ENCODE data around the gene STAB2.
"Not testable (repeated sequence)": the region's sequence is repeated elsewhere in the genome, so short reads cannot be mapped to it uniquely, and the experiment has no call there.

Gene STAB2

DNA sequence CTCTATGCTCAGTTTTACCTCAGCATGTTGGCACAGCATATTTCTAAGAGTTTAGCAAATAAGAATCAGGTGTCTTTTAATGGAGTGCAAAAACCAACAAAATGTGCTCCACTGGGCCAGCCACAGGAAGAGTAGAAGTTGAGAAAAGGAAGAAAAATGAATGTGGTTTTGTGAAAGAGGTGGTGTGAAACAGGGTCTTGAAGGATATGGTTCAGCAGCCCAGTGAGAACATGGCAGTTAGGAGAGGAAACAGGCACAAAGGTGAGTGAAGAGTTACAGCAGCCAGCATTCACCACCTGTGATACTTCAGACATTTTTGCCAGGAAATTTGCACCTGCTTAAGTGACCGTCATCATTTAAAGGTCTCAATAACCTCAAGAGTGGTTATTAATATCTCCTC, 2.4 kb downstream of the STAB2 start:
- DNase-seq, result no peak

DNA sequence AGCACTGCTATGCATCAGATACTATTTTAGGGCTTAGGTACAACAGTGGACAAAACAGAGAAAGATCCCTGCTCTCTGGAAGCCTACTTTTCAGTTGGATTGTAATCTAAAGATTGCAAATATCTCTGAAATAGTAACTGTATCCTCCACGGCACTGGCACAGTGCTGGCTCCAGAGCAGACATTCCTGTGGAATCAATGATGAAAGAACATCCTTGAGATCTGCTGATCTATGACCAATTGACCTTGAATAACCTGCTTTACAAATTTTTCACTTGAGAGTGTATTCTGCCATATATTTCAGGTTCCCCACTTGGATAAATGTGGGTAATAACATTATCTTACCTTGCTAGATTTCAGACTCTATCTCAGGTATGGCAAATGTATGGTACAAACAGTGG, 3.2 kb downstream of the STAB2 start:
- DNase-seq, result no peak

DNA sequence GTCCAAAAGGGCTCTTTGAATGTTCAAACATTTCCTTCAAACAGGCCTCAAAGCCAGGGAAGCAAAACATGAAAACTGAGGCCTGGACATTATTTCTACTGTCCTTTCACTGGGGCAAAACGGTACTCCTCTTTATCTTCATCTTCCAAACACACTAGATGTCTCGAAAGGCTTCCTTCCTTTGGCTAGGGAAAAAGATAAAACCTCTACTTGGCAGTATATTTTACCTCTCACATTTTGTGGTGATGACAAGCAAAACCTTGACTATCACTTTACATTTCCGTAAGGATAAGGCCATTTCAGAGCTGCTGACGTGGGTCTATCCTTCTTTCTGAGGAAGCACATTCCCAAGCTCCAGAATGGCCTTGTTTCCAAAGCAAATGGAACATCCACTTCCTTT, 9.9 kb downstream of the STAB2 start:
- DNase-seq, result no peak

DNA sequence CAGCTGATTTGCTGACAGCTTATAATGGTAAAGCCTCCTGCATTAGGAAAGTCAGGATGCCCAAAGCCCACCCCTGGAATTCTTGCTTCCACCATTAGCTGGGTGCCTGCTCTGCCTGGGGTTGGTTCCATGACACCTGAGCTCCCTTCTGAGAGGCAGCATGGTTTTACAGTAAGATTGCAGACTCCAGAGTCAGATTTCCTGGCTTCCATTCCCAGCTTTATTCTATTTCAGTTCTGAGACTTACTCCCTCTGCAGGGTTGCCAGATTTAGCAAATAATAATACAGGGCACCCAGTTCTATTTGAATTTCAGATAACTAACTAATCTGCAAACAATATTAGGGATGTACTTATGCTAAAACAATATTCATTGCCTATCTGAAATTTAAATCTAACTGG, 12.2 kb downstream of the STAB2 start:
- DNase-seq, result no peak

DNA sequence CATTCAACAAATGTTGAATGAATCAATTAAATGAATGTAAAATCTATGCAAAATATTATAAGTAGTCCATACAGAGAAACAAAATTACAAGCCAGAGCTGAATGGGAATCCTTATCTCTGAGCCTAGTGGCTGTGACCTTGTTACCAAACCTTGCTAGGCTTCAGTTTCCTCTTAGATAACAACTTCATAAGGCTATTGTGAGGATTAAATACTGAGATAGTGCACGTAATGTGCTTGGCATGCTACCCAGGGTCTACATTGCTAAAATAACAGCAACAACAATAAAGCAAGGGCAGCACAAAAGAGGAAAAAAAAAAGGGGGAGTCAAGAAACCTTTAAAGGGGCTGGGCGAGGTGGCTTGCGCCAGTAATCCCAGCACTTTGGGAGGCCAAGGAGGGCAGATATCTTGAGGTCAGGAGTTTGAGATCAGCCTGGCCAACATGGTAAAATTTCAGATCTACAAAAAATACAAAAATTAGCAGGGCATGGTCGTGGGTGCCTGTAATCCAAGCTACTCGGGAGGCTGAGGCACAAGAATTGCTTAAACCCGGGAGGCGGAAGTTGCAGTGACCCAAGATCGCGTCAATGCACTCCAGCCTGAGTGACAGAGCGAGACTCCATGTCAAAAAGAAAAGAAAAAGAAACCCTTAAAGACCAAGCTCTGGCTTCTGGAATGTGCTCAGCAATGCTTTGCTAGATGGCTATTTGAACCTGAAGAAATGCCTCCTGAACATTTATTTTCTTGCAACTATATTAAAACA, 14.1 kb downstream of the STAB2 start:
- DNase-seq, result no peak

DNA sequence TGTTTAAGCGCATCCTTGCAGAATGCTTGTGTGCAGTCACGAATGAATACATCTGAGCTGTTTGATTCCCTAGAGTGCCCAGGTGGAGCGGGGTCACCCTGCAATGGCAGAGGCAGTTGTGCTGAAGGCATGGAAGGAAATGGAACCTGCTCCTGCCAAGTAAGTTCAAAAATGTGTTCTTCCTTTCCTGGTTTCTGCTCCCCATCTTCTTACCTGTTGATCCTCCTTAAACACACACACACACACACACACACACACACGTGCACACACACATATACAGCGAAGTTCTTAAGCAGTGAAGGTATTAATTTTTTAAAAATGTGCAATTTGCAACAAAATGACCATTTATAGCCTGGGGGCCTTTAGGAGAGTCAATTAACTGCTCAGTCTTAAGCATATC, 33.3 kb downstream of the STAB2 start:
- no peak for DNase-seq

DNA sequence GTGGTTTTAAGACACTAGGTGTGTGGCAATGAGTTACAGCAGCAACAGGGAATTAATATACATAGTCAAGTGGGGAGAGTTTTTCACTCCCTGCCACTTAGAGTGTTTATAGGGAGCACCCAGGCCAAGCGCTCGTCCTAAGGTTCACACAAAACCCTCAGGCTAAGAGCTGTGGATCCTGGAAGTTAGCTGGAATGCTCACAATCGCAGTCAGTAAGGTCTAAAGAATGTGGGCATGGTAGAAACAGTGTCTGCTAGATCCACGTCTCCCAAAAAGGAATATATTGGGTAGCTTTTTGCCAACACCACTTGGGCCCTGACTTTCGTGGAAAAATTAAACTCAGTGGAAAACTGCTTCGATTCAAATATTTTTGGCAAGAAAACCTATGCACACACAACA, 36.6 kb downstream of the STAB2 start:
- no peak for DNase-seq

DNA sequence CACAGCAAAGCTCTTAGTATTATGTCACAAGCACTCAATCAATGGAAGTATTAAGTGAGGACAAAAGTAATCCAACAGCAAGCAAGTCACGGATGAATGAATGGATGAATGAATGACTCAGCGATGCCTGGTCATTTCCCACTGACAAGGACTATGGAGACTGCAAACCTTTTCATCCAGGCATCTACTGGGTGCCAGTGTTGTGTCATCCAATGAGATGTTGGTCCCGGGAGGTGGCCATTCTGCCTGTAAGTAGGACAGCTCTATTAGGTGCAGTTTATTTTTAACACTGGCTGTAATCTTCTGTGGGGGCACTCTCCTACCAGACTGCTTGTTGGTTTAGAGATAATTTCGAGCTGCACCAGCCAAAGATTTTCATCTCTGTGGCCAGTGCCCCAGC, 39.4 kb downstream of the STAB2 start:
- no peak for DNase-seq

DNA sequence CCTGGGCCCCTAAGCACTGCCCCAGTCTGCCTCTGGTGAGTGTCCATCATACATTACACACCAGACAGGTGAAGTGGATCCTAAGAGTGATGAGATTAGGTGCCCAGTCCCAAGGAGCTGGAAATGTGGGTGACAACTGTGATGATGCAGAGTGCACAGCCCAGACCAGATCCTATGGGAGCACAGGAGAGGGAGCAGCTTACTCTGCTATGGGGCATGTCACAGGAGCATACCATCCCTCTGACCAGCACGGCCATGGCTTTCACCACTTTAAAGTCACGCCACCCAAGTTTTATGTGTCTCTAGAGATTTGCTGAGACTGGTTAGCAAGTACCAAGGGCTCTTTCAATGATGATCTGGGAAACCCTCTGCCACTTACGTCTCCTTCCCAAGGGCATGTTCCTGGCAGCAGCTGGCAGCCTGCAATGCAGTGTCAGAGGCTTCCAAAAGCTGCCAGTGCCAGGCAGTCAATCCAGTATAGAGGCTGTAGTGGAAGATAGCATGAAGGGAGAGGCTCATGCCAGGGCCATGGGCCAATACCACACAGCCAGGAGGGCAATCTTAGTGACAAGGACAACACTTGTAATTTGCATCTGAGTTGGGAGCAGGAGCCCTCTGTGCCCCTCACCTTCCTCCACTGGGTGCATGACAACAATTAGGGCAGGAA, 40.2 kb downstream of the STAB2 start:
- no peak for DNase-seq

DNA sequence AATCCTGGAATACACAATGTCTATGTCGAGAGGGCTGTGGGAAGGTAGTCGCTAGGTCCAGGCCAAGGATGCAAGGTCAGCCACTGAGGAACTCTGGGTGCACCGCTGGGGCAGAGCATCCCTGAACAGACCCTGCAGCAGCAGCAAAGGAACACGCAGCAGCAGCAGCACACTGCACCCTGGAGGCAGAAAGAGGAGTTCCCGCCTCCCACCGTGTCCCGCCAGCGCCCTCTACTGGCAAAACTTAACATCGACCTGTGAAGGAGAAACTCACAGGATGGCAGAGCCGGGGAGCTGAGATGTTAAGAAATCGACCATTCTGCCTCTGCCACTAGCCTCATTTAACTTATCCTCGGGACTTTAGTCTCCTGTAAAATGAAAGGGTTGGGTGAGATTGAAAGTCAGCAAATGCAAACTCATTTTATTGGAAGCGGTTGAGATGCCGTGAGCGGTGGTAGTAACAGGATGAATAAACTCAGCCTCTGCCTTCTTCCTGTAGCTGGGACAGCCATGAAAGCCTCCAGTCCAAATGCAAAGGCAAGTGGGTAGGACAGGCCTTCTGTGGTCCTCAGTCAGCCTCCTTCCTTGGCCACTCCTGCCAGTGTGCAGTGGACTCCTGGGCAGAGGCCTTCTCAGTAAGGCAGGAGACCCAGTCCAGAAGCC, 45.6 kb downstream of the STAB2 start:
- DNase-seq, result peak; percentile 89

DNA sequence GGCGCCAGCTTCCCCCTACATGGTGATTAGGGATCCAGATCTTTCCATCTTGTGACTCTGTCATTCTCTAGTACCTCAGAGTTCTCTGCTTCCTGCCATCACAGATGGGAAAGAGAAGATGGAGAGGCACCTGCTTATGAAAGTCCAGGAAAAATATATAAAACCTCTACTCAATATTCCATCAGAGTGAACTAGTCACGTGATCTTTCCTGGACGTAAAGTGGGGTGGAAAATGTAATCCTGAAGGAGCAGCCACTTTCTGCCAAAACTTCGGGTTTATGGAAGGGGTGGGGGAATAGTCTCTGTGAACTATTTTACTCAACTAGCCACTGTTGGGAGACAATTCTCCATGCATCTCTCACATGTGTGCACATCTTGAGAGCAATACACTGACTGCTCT, 47.7 kb downstream of the STAB2 start:
- no peak for DNase-seq

DNA sequence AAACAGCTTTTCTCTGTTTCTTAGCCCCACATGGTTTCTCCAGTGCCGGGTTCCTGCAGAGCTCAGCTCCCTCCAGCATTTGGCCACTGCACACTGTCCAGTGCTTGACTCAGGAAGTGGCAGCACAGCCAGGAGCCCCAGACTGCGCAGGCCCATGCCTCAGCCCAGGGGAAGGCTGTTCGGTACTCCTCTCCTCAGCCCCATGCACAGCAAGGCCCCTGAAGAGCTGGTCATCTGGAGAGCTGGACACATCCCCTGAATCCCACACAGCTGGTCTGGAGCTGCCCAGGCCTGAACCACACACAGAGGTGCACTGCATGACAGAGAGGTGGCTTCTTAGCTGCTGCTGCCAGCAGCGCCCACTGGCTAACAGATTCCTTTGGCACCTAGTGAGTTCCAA, 48.3 kb downstream of the STAB2 start:
- no peak for DNase-seq

DNA sequence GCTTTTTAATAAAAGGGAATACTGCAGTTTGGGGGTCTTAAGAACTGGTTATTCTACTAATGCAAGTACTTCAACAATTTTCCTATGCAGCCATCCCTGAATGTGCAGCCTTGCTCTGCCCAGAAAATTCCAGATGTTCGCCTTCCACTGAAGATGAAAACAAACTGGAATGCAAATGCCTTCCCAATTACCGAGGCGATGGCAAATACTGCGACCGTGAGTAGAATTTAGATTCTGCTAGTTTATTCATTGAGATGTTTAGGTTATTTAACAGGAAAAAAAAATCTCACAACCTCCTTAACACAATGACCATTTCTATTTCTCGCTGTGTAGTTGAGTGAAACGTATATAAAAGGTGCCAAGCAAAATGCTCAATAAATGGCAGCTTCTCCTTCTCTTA, 49.9 kb downstream of the STAB2 start:
- DNase-seq, result no peak

DNA sequence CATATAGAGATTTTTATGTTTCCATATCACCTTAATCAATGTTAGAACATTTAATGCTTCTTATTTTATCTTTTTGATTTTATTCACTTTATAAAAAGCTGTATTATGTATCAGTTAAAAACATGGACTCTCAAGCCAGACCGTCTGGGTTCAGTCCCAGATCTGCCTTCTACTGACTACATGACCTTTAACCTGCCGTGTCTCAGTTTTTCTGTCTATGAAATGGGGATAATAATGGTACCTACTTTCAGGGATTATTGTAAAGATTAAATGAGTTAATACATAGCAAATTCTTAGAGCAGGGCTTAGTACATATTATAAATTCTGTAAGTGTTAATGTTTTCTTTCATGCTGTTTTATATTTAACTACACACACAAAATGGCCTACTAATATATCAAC, 50.4 kb downstream of the STAB2 start:
- no peak for DNase-seq

DNA sequence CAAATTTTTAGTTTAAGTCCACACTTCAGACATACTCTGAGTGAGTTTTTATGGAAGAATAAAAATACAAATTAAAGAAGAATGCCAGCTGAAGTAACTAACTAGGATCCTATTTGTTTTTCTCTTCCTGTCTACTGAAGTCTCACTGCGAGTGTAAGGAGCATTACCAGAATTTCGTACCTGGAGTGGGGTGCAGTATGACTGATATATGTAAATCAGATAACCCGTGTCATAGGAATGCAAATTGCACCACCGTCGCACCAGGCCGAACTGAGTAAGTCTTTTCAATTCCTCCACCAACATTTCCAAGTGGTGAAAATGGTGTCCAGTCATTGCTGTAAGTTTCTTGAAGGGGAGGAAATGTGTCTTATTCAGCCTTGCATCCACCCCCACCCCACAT, 52.9 kb downstream of the STAB2 start:
- no peak for DNase-seq

DNA sequence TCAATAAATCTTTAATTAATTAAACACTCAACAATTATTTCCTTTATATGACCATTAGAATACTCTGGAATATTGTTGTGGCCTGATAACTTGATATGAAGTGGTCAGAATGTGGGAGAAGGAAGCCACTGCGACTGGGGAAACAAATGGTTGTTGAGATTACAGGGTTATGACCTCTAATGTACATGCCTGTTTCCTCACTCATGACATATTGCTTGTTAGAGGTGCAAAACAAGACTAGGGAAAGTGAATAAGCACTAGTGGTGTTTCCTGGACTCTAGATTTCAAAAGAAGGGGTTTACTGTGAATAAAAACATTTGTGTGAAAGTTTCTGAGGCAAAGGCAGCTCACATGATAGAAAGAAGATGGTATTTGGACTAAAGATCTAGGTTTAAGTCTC, 53.3 kb downstream of the STAB2 start:
- no peak for DNase-seq

DNA sequence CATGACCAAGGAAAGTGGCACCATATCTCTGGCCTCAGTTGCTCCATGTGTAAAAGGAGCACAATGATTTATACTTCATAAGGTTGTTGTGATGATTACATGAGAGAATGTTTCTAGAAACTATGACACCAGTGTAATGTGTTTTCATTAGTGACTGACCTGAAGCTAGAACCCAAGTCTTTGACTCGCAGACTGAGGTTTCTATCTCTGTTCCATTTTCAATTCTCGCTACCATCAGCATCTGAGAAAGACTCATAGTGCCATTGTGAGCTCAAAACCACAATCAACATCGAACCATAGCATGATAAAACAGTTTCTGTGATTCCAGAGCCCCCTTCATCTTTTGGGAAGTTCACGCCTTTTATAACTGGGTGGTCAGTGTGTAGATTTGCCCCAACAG, 53.8 kb downstream of the STAB2 start:
- no peak for DNase-seq

DNA sequence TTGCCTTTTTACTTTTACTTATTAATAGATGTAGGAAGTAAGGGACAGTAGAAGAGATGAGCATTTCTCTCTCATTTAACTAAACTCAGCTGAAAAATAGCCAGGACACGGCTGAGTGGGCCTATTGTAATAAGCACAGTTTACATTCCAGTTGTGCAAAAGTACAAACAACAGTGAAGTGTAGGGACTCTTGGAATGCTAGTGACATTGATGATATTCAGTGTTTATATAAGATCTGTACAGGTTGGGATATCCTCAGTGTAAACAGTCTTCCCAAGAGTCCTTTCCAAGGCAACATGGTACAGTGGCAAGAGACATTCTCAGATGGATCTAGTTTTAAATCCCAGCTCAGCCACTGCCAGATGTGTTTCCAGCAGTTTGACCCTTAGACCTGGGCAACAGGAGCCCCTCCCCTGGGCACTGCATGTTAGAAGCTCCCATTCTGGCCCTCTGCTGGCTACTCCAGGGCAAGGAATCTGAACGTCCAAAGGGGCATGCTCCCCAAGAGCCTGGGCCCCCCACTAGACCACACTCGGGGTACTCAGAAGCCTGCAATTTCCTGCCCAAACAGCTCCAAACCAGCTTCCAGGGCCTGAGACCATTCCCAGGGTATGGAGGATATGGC, 55.3 kb downstream of the STAB2 start:
- DNase-seq, result no peak

DNA sequence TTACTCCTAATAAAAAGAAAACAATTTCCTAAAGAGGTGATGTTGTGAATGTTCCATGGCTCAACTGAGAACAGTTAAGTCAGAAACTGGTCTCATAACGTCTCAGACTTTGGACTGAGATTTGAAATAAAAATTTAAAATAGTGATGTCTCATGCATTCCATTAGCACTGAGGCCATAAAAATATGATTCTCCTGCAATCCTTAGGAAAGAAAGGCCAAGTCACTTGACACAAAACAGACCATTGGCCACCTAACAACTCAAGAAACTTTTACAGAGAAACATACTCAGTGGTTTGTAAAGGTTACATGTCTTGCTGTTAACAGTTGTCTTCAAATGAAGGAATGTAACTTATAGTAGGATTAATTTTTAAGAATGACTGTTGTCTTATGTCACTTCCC, 58.1 kb downstream of the STAB2 start:
- no peak for DNase-seq

DNA sequence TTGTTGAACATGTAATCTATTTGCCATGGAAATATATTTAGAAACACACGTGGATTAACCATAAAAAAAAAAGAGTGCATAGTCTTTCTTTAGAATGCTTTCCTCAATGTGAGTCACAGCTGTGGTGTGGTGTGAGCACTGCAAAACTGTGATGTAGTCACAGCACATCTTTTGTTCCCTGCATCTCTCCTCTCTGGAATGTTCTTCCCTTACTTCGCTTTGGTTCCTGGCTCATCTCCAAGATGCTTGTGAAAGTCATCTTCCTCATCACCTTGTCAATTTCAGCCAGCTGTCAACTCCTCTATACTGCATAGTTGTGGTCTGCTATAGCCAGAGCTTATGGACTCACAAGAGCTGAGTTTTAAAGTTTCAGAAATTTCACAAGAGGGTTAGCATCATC, 60.2 kb downstream of the STAB2 start:
- no peak for DNase-seq

DNA sequence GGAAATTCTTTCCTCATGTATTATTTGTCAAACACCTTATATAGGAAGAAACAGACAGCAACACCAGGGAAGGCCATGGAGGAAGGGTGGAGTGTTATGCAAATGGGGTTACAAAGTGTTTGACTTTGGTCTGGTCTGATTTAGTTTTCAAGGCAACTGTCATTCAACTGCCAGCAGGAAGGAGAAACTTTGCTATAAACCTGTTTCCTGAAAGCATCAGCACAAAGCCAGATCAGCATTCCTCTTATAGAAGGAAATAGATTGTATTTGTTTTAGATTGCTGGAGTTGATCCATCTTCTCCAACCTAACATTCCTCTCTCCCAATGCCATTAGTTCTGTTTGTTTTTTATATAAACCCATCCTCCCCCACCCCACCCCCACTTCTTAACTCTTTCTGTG, 65.7 kb downstream of the STAB2 start:
- DNase-seq, result no peak

DNA sequence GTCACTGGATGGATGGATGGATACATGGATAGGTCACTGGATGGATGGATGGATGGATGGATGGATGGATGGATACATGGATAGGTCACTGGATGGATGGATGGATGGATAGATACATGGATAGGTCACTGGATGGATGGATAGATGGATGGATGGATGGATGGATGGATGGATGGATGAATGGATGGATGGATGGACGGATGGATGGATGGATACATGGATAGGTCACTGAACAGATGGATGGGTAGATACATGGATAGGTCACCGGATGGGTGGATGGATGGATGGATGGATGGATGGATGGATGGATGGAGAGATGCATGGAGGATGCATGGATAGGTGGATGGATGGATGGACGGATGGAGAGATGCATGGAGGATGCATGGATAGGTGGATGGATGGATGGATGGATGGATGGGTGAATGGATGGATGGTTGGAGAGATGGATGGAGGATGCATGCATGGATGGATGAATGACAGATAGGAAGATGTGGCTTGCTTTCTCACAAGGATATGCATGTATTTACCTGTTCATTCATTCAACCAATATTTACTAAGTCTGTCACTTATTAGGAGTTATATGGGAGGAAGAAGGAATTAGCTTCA, 66.6 kb downstream of the STAB2 start:
- DNase-seq, result not testable (repeated sequence)

DNA sequence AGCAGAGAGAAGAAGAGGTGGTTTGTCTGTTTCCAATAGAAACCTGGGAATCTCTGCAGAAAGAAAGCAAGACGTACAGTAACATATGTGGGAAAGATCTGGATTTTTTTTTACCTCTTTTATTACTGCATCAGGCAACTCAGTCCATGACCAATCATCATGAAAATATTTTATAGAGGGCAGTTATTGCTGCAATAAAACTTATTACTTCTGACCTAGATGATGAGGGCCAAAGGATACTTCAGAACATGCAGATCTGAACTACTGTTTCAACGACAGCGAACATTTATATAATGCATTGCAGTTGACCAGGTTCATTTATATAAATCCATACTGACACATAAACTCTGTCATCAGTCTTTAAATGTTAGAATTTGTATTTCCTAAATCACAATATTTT, 67.7 kb downstream of the STAB2 start:
- DNase-seq, result no peak

DNA sequence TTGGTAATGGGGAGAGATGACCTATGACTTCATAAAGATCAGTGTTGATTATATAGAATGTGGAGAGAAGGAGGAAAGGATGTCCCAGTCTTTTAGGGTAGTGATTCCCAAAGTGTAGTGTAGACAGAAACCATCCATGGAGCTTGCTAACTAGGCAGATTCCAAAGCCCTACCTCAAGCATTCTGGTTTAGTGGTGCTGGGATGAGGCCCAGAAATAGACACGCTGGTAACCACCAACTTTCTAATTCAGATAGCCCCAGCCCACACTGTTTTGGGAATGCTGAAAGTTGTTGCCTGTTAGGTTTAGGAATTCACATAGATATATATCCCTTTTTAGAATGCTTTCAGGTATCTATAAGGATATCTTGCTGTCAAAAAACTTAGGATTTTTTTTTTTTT, 69.2 kb downstream of the STAB2 start:
- DNase-seq, result no peak

Measured in stimulated activated CD8-positive, alpha-beta memory T cell treated with anti-CD3 and anti-CD28 coated beads, Interleukin-4, amount 100 ng/mL, for 48 hours (primary cell).